ENCODE results near the gene DCAF17.
"Not testable (repeated sequence)": the region's sequence is repeated elsewhere in the genome, so short reads cannot be mapped to it uniquely, and the experiment has no call there.

Gene DCAF17

GRCh38 chr2:171515672-171516298 is 81.8 kb downstream of the DCAF17 start:
- DNase-seq = no peak

GRCh38 chr2:171516793-171517192 is 82.8 kb downstream of the DCAF17 start:
- DNase-seq = no peak

GRCh38 chr2:171520471-171520870 is 86.4 kb downstream of the DCAF17 start:
- no peak for DNase-seq

- DNase-seq = peak; percentile 75
Observed at GRCh38 chr2:171521361-171522051, 87.5 kb downstream of the DCAF17 start.

- DNase-seq = peak; percentile 94
Observed at GRCh38 chr2:171522052-171522787, 88.2 kb downstream of the DCAF17 start, which contains the start of gene CYBRD1. CYBRD1 (plus strand) TSS chr2:171522474; CDS start chr2:171522546, 72 bp downstream.

GRCh38 chr2:171522788-171523087 is 88.7 kb downstream of the DCAF17 start:
- DNase-seq = peak; percentile 67

GRCh38 chr2:171523088-171524017 is 89.3 kb downstream of the DCAF17 start:
- peak; percentile 90 for DNase-seq

GRCh38 chr2:171524018-171524401 is 90.0 kb downstream of the DCAF17 start:
- peak; percentile 54 for DNase-seq

GRCh38 chr2:171529914-171530313 is 95.9 kb downstream of the DCAF17 start:
- peak; percentile 58 for DNase-seq

- DNase-seq = no peak
Observed at GRCh38 chr2:171530378-171530777, 96.4 kb downstream of the DCAF17 start.

- not testable (repeated sequence) for DNase-seq
Observed at GRCh38 chr2:171530859-171531258, 96.8 kb downstream of the DCAF17 start.

GRCh38 chr2:171531291-171531690 is 97.3 kb downstream of the DCAF17 start:
- DNase-seq = no peak

- DNase-seq = no peak
Observed at GRCh38 chr2:171531836-171532450, 97.9 kb downstream of the DCAF17 start.

GRCh38 chr2:171533331-171533730 is 99.3 kb downstream of the DCAF17 start:
- no peak for DNase-seq

Measured in hematopoietic multipotent progenitor cell treated with erythropoietin and hydrocortisone succinate and interleukin-3 and kit ligand, for 4 days (in vitro differentiated cells).